Bronchial epithelial cell (primary cell): Measurements from ENCODE around the gene RNF157. TPM values are rescaled to one million over a fixed set of nuclear protein-coding genes. Genes with fewer than 3 reads are reported as not detected.
A peak's percentile ranks its signal among the peaks of the same experiment; 100 is the strongest.
"Not testable (repeated sequence)": the region's sequence is repeated elsewhere in the genome, so short reads cannot be mapped to it uniquely, and the experiment has no call there.

Source experiments
- DNase-seq: peaks from one replicate; pipeline ENCODE4 v3.0.0-alpha.2; 2010; ENCODE audit warnings: low read depth
- FAIRE-seq: peaks from 2 replicates; lab custom pipeline; 2011; peaks lifted over from hg19 to GRCh38; lab: Jason Lieb, UNC
- H3K27me3 ChIP-seq: 2 replicates; pipeline ENCODE4 v1.5.1; 2011; ENCODE audit warnings: low read length; ENCODE audit not compliant: control insufficient read depth, insufficient read depth
- H3K36me3 ChIP-seq: 2 replicates; pipeline ENCODE4 v1.5.1; 2011; ENCODE audit warnings: low read length; ENCODE audit not compliant: control insufficient read depth, insufficient read depth
- H3K4me3 ChIP-seq: 2 replicates; pipeline ENCODE4 v1.5.1; 2011; ENCODE audit warnings: mild to moderate bottlenecking, low read depth, low read length, control low read depth
- total RNA-seq: library from RNA; depleted of rRNA; stranded (reverse); fragments of >200 nt; gene quantifications from 2 replicates; pipeline ENCODE4 v1.2.1, GENCODE V29; 2014
- TF ChIP-seq, protein P1 (sequence below): IDR thresholded peaks from 2 replicates; pipeline ENCODE4 v1.5.1; 2011; ENCODE audit warnings: mild to moderate bottlenecking, moderate library complexity, low read length, control low read depth, inconsistent platforms; ENCODE audit not compliant: insufficient read depth, severe bottlenecking

The RNF157 gene
- total RNA-seq, 1 donor from 2014 or later = not detected

GRCh38 chr17:76232342-76232741 is 8.0 kb downstream of the RNF157 start:
- FAIRE-seq (no peak), DNase-seq (peak; percentile 75)
- TF ChIP-seq, protein P1, sequence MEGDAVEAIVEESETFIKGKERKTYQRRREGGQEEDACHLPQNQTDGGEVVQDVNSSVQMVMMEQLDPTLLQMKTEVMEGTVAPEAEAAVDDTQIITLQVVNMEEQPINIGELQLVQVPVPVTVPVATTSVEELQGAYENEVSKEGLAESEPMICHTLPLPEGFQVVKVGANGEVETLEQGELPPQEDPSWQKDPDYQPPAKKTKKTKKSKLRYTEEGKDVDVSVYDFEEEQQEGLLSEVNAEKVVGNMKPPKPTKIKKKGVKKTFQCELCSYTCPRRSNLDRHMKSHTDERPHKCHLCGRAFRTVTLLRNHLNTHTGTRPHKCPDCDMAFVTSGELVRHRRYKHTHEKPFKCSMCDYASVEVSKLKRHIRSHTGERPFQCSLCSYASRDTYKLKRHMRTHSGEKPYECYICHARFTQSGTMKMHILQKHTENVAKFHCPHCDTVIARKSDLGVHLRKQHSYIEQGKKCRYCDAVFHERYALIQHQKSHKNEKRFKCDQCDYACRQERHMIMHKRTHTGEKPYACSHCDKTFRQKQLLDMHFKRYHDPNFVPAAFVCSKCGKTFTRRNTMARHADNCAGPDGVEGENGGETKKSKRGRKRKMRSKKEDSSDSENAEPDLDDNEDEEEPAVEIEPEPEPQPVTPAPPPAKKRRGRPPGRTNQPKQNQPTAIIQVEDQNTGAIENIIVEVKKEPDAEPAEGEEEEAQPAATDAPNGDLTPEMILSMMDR = no peak
- Histone ChIP-seq H3K27me3 (peaks cover 2% of the 10 kb centered on the region), H3K4me3 (no peak overlapping the region), H3K36me3 (no peaks in the 10 kb centered on the region)

GRCh38 chr17:76226749-76227148 is 13.5 kb downstream of the RNF157 start:
- not testable (repeated sequence) for FAIRE-seq, H3K4me3 ChIP-seq, H3K27me3 ChIP-seq, H3K36me3 ChIP-seq, DNase-seq

GRCh38 chr17:76225373-76226086 is 14.8 kb downstream of the RNF157 start:
- not testable (repeated sequence) for DNase-seq, H3K27me3 ChIP-seq, H3K36me3 ChIP-seq, H3K4me3 ChIP-seq, FAIRE-seq

DNA sequence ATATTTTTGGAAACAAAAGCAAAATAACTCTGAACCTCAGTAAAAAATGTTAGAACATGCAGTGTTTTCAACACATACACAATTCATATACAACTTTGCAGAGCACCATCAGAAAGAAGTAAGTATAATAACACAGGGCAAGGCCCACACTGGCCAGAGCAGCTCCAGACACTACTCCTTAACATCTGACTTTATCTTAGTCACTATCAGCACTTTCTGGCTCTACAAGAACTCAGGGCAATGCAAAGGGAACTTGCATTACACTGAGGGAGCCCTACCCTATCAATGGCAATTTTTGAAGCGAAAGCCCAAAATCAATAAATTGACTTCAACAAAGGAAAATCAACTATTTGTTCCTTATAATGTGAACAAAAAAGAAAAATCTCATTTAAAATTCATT is 16.5 kb downstream of the RNF157 start:
- Histone ChIP-seq H3K4me3 (no peak overlapping the region), H3K36me3 (no peaks in the 10 kb centered on the region), H3K27me3 (no peaks in the 10 kb centered on the region)
- DNase-seq (no peak), FAIRE-seq (no peak)
- TF ChIP-seq, protein P1 = no peak

GRCh38 chr17:76219670-76220383 is 20.5 kb downstream of the RNF157 start:
- DNase-seq (no peak), FAIRE-seq (no peak)
- Histone ChIP-seq H3K36me3 (no peaks in the 10 kb centered on the region), H3K4me3 (no peak overlapping the region), H3K27me3 (no peaks in the 10 kb centered on the region)
- TF ChIP-seq, protein P1 = no peak

GRCh38 chr17:76217081-76217480 is 23.2 kb downstream of the RNF157 start:
- H3K27me3 ChIP-seq = no peaks in the 10 kb centered on the region
- no peak for FAIRE-seq
- DNase-seq = no peak
- no peaks in the 10 kb centered on the region for H3K36me3 ChIP-seq
- no peak overlapping the region for H3K4me3 ChIP-seq
- TF ChIP-seq, protein P1 = no peak
